WTC11 (cell line): ENCODE measurements around the gene ANKRD23. TPM values are rescaled to one million over a fixed set of nuclear protein-coding genes. Genes with fewer than 3 reads are reported as not detected.
A peak's percentile ranks its signal among the peaks of the same experiment; 100 is the strongest.
"Not testable (repeated sequence)": the region's sequence is repeated elsewhere in the genome, so short reads cannot be mapped to it uniquely, and the experiment has no call there.

Source experiments
- ATAC-seq: fragments of 200-7000 bp; cut with Tn5 transposase; 2 replicates; pipeline ENCODE4 v1.10.0; 2021; ENCODE audit warnings: mild to moderate bottlenecking, moderate library complexity
- CTCF ChIA-PET: fragments of 300-600 bp; sonication (Branson Sonifier 250); formaldehyde crosslinking; loops from one replicate; lab custom pipeline; 2021; ENCODE audit warnings: antibody characterized with exemption; lab: Charles Lee
- POLR2A ChIA-PET: fragments of 350-600 bp; sonication (Branson Sonifier 250); formaldehyde crosslinking; loops from one replicate; lab custom pipeline; 2021; ENCODE audit warnings: antibody characterized with exemption; lab: Charles Lee
- DNase-seq: peaks from one replicate; pipeline ENCODE4 v3.0.0; 2021; ENCODE audit warnings: low spot score
- H3K27ac Mint-ChIP-seq: 2 replicates; pipeline ENCODE4 v1.8.0; 2021; ENCODE audit warnings: mixed read lengths
- H3K27me3 Mint-ChIP-seq: 2 replicates; pipeline ENCODE4 v1.8.0; 2021; ENCODE audit warnings: low read depth, mild to moderate bottlenecking, moderate library complexity, mixed read lengths
- H3K36me3 Mint-ChIP-seq: 2 replicates; pipeline ENCODE4 v1.8.0; 2021; ENCODE audit warnings: mixed read lengths
- H3K4me1 Mint-ChIP-seq: 2 replicates; pipeline ENCODE4 v1.8.0; 2022; ENCODE audit warnings: mixed read lengths
- H3K4me3 Mint-ChIP-seq: 2 replicates; pipeline ENCODE4 v1.8.0; 2021; ENCODE audit warnings: mild to moderate bottlenecking, moderate library complexity, mixed read lengths
- H3K9me3 Mint-ChIP-seq: 2 replicates; pipeline ENCODE4 v1.8.0; 2021; ENCODE audit warnings: mixed read lengths
- CDX4 ChIP-seq: fragments of 250-450 bp; sonication (Bioruptor Pico); IDR thresholded peaks from 2 replicates; pipeline ENCODE4 v1.9.0; 2021; ENCODE audit warnings: moderate library complexity, mild to moderate bottlenecking, inconsistent platforms, borderline replicate concordance
- CREB1 ChIP-seq: sonication (generic); formaldehyde crosslinking; IDR thresholded peaks from 2 replicates; pipeline ENCODE4 v1.8.0; 2023; ENCODE audit warnings: mild to moderate bottlenecking, missing genetic modification reagents
- E2F4 ChIP-seq: sonication (generic); formaldehyde crosslinking; IDR thresholded peaks from 2 replicates; pipeline ENCODE4 v1.8.1; 2022; ENCODE audit warnings: low read depth, mild to moderate bottlenecking, moderate library complexity, missing genetic modification reagents, borderline replicate concordance
- E2F5 ChIP-seq: sonication (generic); formaldehyde crosslinking; IDR thresholded peaks from 2 replicates; pipeline ENCODE4 v1.8.1; 2022; ENCODE audit warnings: mild to moderate bottlenecking, moderate library complexity, missing genetic modification reagents
- FOXJ3 ChIP-seq: sonication (generic); formaldehyde crosslinking; IDR thresholded peaks from 2 replicates; pipeline ENCODE4 v1.9.0; 2021; ENCODE audit warnings: missing genetic modification reagents, mild to moderate bottlenecking, borderline replicate concordance
- GRHL2 ChIP-seq: fragments of 250-450 bp; sonication (Bioruptor Pico); IDR thresholded peaks from 2 replicates; pipeline ENCODE4 v1.8.0; 2022; ENCODE audit warnings: mild to moderate bottlenecking, moderate library complexity; ENCODE audit not compliant: insufficient replicate concordance, severe bottlenecking
- JAZF1 ChIP-seq: fragments of 250-450 bp; sonication (Bioruptor Pico); IDR thresholded peaks from 2 replicates; pipeline ENCODE4 v1.9.0; 2021; ENCODE audit warnings: moderate library complexity, mild to moderate bottlenecking, inconsistent platforms
- NR2C2 ChIP-seq: sonication (generic); formaldehyde crosslinking; IDR thresholded peaks from 2 replicates; pipeline ENCODE4 v1.8.0; 2022; ENCODE audit warnings: mild to moderate bottlenecking, missing genetic modification reagents
- RORB ChIP-seq: fragments of 250-450 bp; sonication (Bioruptor Pico); IDR thresholded peaks from 2 replicates; pipeline ENCODE4 v1.9.0; 2021; ENCODE audit warnings: mild to moderate bottlenecking
- SP1 ChIP-seq: sonication (generic); formaldehyde crosslinking; conservative IDR thresholded peaks from 2 replicates; pipeline ENCODE4 v1.8.1; 2022; ENCODE audit warnings: missing genetic modification reagents
- TEAD1 ChIP-seq: sonication (generic); formaldehyde crosslinking; IDR thresholded peaks from 2 replicates; pipeline ENCODE4 v1.8.0; 2022; ENCODE audit warnings: mild to moderate bottlenecking, missing genetic modification reagents
- ZNF121 ChIP-seq: sonication (generic); formaldehyde crosslinking; IDR thresholded peaks from 2 replicates; pipeline ENCODE4 v1.8.0; 2023; ENCODE audit warnings: missing genetic modification reagents
- ZNF396 ChIP-seq: fragments of 250-450 bp; sonication (Bioruptor Pico); IDR thresholded peaks from 2 replicates; pipeline ENCODE4 v1.8.0; 2021; ENCODE audit warnings: mild to moderate bottlenecking, moderate library complexity, borderline replicate concordance
- total RNA-seq: library from RNA; stranded (reverse); gene quantifications from 3 replicates; pipeline ENCODE4 v1.2.3, GENCODE V29; 2021
- TF ChIP-seq, protein P1 (sequence below): fragments of 250-450 bp; sonication (Bioruptor Pico); IDR thresholded peaks from 2 replicates; pipeline ENCODE4 v2.1.2; 2022; ENCODE audit warnings: mild to moderate bottlenecking, moderate library complexity

Gene ANKRD23
- total RNA-seq, 1 experiment from 2014 or later = 3.2 TPM

- POLR2A ChIA-PET = interaction anchor here (1.4 kb wide), 1 partner anchor 22 kb away, joined by 4 read pairs; no protein-coding TSS in a partner anchor
- H3K27me3 Mint-ChIP-seq = no peaks in the 10 kb centered on the region; the same call in 1 of the 2 replicates
- TF ChIP-seq E2F4 (CRISPR knock-in tag) (no peak), SP1 (CRISPR knock-in tag) (no peak), JAZF1 (CRISPR knock-in tag) (no peak), ZNF396 (CRISPR knock-in tag) (no peak), CREB1 (CRISPR knock-in tag) (no peak)
- no peaks in the 10 kb centered on the region for H3K9me3 Mint-ChIP-seq
- peak overlapping the region; percentile 40; the same call in 1 of the 2 replicates for H3K27ac Mint-ChIP-seq
- no peak overlapping the region for H3K4me3 Mint-ChIP-seq
- no peak for ATAC-seq
- DNase-seq = no peak
- CTCF ChIA-PET = interaction anchor here (0.7 to 2.2 kb wide), 9 partner anchors 9 to 60 kb away, joined by 3 to 18 read pairs (median 4); partner anchors contain the start of gene ANKRD39
- H3K4me1 Mint-ChIP-seq = peaks cover 45% of the 10 kb centered on the region
- H3K36me3 Mint-ChIP-seq = no peaks in the 10 kb centered on the region
Measured at GRCh38 chr2:96890726-96891385, 47.0 kb upstream of the ANKRD23 start.

- ATAC-seq (no peak), DNase-seq (no peak)
- no peak overlapping the region for H3K4me3 Mint-ChIP-seq
- no peak for TF ChIP-seq RORB (CRISPR knock-in tag)
- no peak for TF ChIP-seq NR2C2
- no peak for TF ChIP-seq CDX4 (CRISPR knock-in tag)
- TF ChIP-seq, protein P1, sequence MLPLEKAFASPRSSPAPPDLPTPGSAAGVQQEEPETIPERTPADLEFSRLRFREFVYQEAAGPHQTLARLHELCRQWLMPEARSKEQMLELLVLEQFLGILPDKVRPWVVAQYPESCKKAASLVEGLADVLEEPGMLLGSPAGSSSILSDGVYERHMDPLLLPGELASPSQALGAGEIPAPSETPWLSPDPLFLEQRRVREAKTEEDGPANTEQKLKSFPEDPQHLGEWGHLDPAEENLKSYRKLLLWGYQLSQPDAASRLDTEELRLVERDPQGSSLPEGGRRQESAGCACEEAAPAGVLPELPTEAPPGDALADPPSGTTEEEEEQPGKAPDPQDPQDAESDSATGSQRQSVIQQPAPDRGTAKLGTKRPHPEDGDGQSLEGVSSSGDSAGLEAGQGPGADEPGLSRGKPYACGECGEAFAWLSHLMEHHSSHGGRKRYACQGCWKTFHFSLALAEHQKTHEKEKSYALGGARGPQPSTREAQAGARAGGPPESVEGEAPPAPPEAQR = no peak
- no peak for TF ChIP-seq GRHL2 (CRISPR knock-in tag)
- no peak for TF ChIP-seq FOXJ3 (CRISPR knock-in tag)
- TF ChIP-seq TEAD1 (CRISPR knock-in tag) = no peak
- no peak for TF ChIP-seq E2F5 (CRISPR knock-in tag)
- no peak for TF ChIP-seq ZNF121
- no peaks in the 10 kb centered on the region for H3K9me3 Mint-ChIP-seq
- no peak overlapping the region for H3K27ac Mint-ChIP-seq
- no peaks in the 10 kb centered on the region for H3K36me3 Mint-ChIP-seq
- peaks cover 40% of the 10 kb centered on the region for H3K4me1 Mint-ChIP-seq
- ChIA-PET POLR2A (interaction anchor here (1.4 kb wide), 1 partner anchor 21 kb away, joined by 4 read pairs; no protein-coding TSS in a partner anchor), CTCF (interaction anchor here (0.7 to 2.2 kb wide), 4 partner anchors 9 to 61 kb away, joined by 3 to 18 read pairs (median 10); partner anchors contain the start of gene ANKRD39)
- no peaks in the 10 kb centered on the region; the same call in 1 of the 2 replicates for H3K27me3 Mint-ChIP-seq
Measured at GRCh38 chr2:96890252-96890651, 46.4 kb upstream of the ANKRD23 start.

DNA sequence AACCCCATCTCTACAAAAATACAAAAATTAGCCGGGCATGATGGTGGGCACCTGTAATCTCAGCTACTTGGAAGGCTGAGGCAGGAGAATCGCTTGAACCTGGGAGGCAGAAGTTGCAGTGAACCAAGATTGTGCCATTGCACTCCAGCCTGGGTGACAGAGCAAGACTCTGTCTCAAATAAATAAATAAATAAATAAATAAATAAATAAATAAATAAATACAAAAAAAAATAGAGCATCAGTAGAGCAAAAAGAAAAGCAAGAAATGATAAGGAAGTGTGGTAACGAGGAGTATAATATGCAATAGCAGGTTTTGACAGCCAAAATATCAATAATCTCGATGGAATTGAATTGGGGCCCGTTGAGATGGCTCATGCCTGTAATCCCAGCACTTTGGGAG is 45.7 kb upstream of the ANKRD23 start:
- H3K4me1 Mint-ChIP-seq = peaks cover 35% of the 10 kb centered on the region
- H3K27ac Mint-ChIP-seq, H3K4me3 Mint-ChIP-seq, POLR2A ChIA-PET, DNase-seq, H3K27me3 Mint-ChIP-seq, ATAC-seq, H3K36me3 Mint-ChIP-seq, H3K9me3 Mint-ChIP-seq: not testable (repeated sequence)
- CTCF ChIA-PET = interaction anchor here (1.2 to 1.4 kb wide), 2 partner anchors 21 to 61 kb away, joined by 3 to 5 read pairs; no protein-coding TSS in a partner anchor
